NB4 (cell line): ENCODE results near the gene BTBD9.

Source experiments
- POLR2A ChIP-seq: IDR thresholded peaks from 2 replicates; pipeline ENCODE4 v1.6.1; 2011; ENCODE audit warnings: mild to moderate bottlenecking; ENCODE audit not compliant: insufficient read length; ENCODE audit errors: extremely low read depth
- TF ChIP-seq, protein P1 (sequence below): IDR thresholded peaks from one replicate; pipeline ENCODE4 v1.5.1; 2012; ENCODE audit warnings: low read depth, low read length

DNA sequence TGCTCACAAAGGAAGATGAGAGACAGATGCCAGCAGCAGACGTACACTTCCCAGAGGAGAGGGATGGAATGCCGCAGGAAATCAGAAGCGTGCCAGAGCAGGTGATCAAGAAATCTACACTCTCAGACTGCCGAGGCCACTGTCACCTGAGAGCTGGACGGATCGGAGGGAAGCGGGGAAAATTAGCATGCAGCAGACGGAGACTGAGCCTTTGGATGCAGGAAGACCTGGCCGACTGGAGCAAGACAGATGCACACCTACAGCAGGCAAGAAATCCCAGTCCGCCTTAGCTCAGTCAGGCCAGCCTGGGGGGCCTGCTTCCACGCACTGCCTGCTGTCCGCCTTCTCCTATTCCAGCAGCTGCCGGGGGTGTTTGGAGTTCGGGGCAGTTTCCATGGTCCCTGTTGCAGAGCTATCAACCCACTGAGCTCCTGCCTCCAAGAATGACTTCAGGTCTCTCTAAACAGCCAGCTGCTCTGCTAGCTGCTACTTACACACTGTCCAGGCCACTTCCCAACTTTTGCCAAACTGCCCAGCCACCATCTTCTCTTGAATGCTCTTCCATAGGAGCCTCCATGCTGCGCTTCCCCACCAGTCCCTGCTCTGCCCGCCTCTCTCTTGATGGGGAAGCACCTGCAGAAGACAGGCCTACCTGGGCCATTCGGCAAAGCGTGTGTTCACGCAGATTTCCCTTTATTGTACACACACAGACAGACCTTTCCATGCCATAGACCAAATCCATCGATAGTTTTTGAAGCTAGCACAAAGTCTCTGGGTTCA, 451.7 kb downstream of the BTBD9 start:
- TF ChIP-seq, protein P1, sequence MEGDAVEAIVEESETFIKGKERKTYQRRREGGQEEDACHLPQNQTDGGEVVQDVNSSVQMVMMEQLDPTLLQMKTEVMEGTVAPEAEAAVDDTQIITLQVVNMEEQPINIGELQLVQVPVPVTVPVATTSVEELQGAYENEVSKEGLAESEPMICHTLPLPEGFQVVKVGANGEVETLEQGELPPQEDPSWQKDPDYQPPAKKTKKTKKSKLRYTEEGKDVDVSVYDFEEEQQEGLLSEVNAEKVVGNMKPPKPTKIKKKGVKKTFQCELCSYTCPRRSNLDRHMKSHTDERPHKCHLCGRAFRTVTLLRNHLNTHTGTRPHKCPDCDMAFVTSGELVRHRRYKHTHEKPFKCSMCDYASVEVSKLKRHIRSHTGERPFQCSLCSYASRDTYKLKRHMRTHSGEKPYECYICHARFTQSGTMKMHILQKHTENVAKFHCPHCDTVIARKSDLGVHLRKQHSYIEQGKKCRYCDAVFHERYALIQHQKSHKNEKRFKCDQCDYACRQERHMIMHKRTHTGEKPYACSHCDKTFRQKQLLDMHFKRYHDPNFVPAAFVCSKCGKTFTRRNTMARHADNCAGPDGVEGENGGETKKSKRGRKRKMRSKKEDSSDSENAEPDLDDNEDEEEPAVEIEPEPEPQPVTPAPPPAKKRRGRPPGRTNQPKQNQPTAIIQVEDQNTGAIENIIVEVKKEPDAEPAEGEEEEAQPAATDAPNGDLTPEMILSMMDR, result no peak
- TF ChIP-seq POLR2A, result no peak
